HepG2 (cell line): ENCODE data around the gene WNK2. TPM values are rescaled to one million over a fixed set of nuclear protein-coding genes. Genes with fewer than 3 reads are reported as not detected.

ENCODE experiments used
- EEA1 ChIP-seq: sonication (generic); formaldehyde crosslinking; IDR thresholded peaks from 2 replicates; pipeline ENCODE4 v1.5.1; 2020; ENCODE audit warnings: mild to moderate bottlenecking, missing genetic modification reagents, borderline replicate concordance
- IRF9 ChIP-seq: sonication (generic); formaldehyde crosslinking; IDR thresholded peaks from 2 replicates; pipeline ENCODE4 v1.8.0; 2022; ENCODE audit warnings: missing genetic modification reagents, mild to moderate bottlenecking, borderline replicate concordance
- PBX2 ChIP-seq: IDR thresholded peaks from 2 replicates; pipeline ENCODE4 v1.6.1; 2016; ENCODE audit warnings: control low read depth
- RARA ChIP-seq: IDR thresholded peaks from 2 replicates; pipeline ENCODE4 v1.6.1; 2016; ENCODE audit warnings: missing genetic modification reagents, missing compliant biosample characterization
- REL ChIP-seq: sonication (generic); formaldehyde crosslinking; conservative IDR thresholded peaks from 2 replicates; pipeline ENCODE4 v1.8.0; 2022; ENCODE audit warnings: mild to moderate bottlenecking, missing genetic modification reagents, moderate library complexity
- SALL1 ChIP-seq: sonication (generic); formaldehyde crosslinking; IDR thresholded peaks from 2 replicates; pipeline ENCODE4 v1.8.0; 2022; ENCODE audit warnings: mild to moderate bottlenecking, missing genetic modification reagents
- SNRNP70 ChIP-seq: fragments of 200-400 bp; formaldehyde crosslinking; IDR thresholded peaks from 2 replicates; pipeline ENCODE4 v1.6.1; 2017; ENCODE audit warnings: mild to moderate bottlenecking, low read depth, low read length, moderate library complexity
- SP5 ChIP-seq: IDR thresholded peaks from 2 replicates; pipeline ENCODE4 v1.6.1; 2016; ENCODE audit warnings: low read depth, borderline replicate concordance
- ZFX ChIP-seq: sonication (generic); formaldehyde crosslinking; IDR thresholded peaks from 2 replicates; pipeline ENCODE4 v1.4.0; 2020; ENCODE audit warnings: mild to moderate bottlenecking, low read depth, missing genetic modification reagents, moderate library complexity
- ZFY ChIP-seq: sonication (generic); formaldehyde crosslinking; IDR thresholded peaks from 2 replicates; pipeline ENCODE4 v1.4.0; 2020; ENCODE audit warnings: missing genetic modification reagents
- ZMYM3 ChIP-seq: sonication (generic); formaldehyde crosslinking; IDR thresholded peaks from 2 replicates; pipeline ENCODE4 v1.5.1; 2020; ENCODE audit warnings: mild to moderate bottlenecking, missing genetic modification reagents
- ZNF251 ChIP-seq: sonication (generic); formaldehyde crosslinking; IDR thresholded peaks from 2 replicates; pipeline ENCODE4 v1.9.0; 2021; ENCODE audit warnings: mild to moderate bottlenecking, missing genetic modification reagents
- ZNF256 ChIP-seq: sonication (generic); formaldehyde crosslinking; conservative IDR thresholded peaks from 2 replicates; pipeline ENCODE4 v1.4.0; 2020; ENCODE audit warnings: missing genetic modification reagents
- ZNF33B ChIP-seq: sonication (generic); formaldehyde crosslinking; IDR thresholded peaks from 2 replicates; pipeline ENCODE4 v1.5.1; 2020; ENCODE audit warnings: mild to moderate bottlenecking, missing genetic modification reagents
- ZNF343 ChIP-seq: sonication (generic); formaldehyde crosslinking; IDR thresholded peaks from 2 replicates; pipeline ENCODE4 v1.4.0; 2020; ENCODE audit warnings: mild to moderate bottlenecking, missing genetic modification reagents
- ZNF543 ChIP-seq: sonication (generic); formaldehyde crosslinking; IDR thresholded peaks from 2 replicates; pipeline ENCODE4 v1.4.0; 2020; ENCODE audit warnings: mild to moderate bottlenecking, missing genetic modification reagents
- polyA plus RNA-seq, 8 experiments: library from polyadenylated mRNA; depleted of rRNA in 3 of 8; stranded (reverse) in 7 of 8; unstranded in 1 of 8; fragments of >200 nt; fragmentation: Illumina TruSeq in 4 of 8; extraction: Trizol in 4 of 8; gene quantifications; 2 replicates each; pipeline versions ENCODE4 v1.2.1 to v1.2.3, GENCODE V29; 2011 to 2016; ENCODE audit warnings: low read depth in 4 of 8, missing spikeins in 1 of 8, mixed read lengths in 1 of 8; ENCODE audit not compliant: insufficient read depth in 1 of 8
- total RNA-seq, 5 experiments: library from RNA; depleted of rRNA; stranded (reverse); fragments of >200 nt; fragmentation: Illumina TruSeq; extraction: Trizol; gene quantifications; 2 replicates each; pipeline ENCODE4 v1.2.3, GENCODE V29; 2016; ENCODE audit warnings: low read depth in 1 of 5
- TF ChIP-seq, protein P1 (sequence below): sonication (generic); formaldehyde crosslinking; IDR thresholded peaks from 2 replicates; pipeline ENCODE4 v1.5.1; 2020; ENCODE audit warnings: mild to moderate bottlenecking, missing genetic modification reagents, borderline replicate concordance
- TF ChIP-seq, protein P2 (sequence below): sonication (generic); formaldehyde crosslinking; IDR thresholded peaks from 2 replicates; pipeline ENCODE4 v1.4.0; 2020; ENCODE audit warnings: missing genetic modification reagents, mild to moderate bottlenecking, borderline replicate concordance

The WNK2 gene
- total and polyA plus RNA-seq, 2 of the 13 experiments (the other 11 are each of a cell fraction or from before 2014, with no cell fraction given), result 10.5 to 12.0 TPM

- TF ChIP-seq, protein P1, sequence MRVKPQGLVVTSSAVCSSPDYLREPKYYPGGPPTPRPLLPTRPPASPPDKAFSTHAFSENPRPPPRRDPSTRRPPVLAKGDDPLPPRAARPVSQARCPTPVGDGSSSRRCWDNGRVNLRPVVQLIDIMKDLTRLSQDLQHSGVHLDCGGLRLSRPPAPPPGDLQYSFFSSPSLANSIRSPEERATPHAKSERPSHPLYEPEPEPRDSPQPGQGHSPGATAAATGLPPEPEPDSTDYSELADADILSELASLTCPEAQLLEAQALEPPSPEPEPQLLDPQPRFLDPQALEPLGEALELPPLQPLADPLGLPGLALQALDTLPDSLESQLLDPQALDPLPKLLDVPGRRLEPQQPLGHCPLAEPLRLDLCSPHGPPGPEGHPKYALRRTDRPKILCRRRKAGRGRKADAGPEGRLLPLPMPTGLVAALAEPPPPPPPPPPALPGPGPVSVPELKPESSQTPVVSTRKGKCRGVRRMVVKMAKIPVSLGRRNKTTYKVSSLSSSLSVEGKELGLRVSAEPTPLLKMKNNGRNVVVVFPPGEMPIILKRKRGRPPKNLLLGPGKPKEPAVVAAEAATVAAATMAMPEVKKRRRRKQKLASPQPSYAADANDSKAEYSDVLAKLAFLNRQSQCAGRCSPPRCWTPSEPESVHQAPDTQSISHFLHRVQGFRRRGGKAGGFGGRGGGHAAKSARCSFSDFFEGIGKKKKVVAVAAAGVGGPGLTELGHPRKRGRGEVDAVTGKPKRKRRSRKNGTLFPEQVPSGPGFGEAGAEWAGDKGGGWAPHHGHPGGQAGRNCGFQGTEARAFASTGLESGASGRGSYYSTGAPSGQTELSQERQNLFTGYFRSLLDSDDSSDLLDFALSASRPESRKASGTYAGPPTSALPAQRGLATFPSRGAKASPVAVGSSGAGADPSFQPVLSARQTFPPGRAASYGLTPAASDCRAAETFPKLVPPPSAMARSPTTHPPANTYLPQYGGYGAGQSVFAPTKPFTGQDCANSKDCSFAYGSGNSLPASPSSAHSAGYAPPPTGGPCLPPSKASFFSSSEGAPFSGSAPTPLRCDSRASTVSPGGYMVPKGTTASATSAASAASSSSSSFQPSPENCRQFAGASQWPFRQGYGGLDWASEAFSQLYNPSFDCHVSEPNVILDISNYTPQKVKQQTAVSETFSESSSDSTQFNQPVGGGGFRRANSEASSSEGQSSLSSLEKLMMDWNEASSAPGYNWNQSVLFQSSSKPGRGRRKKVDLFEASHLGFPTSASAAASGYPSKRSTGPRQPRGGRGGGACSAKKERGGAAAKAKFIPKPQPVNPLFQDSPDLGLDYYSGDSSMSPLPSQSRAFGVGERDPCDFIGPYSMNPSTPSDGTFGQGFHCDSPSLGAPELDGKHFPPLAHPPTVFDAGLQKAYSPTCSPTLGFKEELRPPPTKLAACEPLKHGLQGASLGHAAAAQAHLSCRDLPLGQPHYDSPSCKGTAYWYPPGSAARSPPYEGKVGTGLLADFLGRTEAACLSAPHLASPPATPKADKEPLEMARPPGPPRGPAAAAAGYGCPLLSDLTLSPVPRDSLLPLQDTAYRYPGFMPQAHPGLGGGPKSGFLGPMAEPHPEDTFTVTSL (CRISPR knock-in tag), result no peak
- TF ChIP-seq RARA (CRISPR knock-in tag), result no peak
- no peak for TF ChIP-seq ZNF256 (CRISPR knock-in tag)
- TF ChIP-seq, protein P2, sequence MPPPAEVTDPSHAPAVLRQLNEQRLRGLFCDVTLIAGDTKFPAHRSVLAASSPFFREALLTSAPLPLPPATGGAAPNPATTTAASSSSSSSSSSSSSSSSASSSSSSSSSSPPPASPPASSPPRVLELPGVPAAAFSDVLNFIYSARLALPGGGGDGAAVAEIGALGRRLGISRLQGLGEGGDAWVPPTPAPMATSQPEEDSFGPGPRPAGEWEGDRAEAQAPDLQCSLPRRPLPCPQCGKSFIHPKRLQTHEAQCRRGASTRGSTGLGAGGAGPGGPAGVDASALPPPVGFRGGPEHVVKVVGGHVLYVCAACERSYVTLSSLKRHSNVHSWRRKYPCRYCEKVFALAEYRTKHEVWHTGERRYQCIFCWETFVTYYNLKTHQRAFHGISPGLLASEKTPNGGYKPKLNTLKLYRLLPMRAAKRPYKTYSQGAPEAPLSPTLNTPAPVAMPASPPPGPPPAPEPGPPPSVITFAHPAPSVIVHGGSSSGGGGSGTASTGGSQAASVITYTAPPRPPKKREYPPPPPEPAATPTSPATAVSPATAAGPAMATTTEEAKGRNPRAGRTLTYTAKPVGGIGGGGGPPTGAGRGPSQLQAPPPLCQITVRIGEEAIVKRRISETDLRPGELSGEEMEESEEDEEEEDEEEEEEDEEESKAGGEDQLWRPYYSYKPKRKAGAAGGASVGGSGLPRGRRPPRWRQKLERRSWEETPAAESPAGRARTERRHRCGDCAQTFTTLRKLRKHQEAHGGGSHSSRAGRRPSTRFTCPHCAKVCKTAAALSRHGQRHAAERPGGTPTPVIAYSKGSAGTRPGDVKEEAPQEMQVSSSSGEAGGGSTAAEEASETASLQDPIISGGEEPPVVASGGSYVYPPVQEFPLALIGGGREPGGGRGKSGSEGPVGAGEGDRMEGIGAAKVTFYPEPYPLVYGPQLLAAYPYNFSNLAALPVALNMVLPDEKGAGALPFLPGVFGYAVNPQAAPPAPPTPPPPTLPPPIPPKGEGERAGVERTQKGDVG (CRISPR knock-in tag), result no peak
- no peak for TF ChIP-seq ZNF33B
- no peak for TF ChIP-seq IRF9 (CRISPR knock-in tag)
- no peak for TF ChIP-seq ZNF543 (CRISPR knock-in tag)
- peak; percentile 64; the same call in 1 of the 2 replicates for TF ChIP-seq ZFX (CRISPR knock-in tag)
- no peak for TF ChIP-seq REL (CRISPR knock-in tag)
- TF ChIP-seq EEA1 (CRISPR knock-in tag), result peak; percentile 26; the same call in 1 of the 2 replicates
- TF ChIP-seq ZNF343 (CRISPR knock-in tag), result no peak
- TF ChIP-seq ZNF251 (CRISPR knock-in tag), result no peak
- TF ChIP-seq SALL1 (CRISPR knock-in tag), result peak; percentile 31; the same call in 1 of the 2 replicates
- 0 out of 2 replicates have a peak, but pooled peaks have one; percentile 3 for TF ChIP-seq ZMYM3 (CRISPR knock-in tag)
- no peak for TF ChIP-seq PBX2
- no peak for TF ChIP-seq SP5 (CRISPR knock-in tag)
- no peak for TF ChIP-seq SNRNP70
- TF ChIP-seq ZFY (CRISPR knock-in tag), result peak; percentile 57; the same call in 1 of the 2 replicates
Measured at GRCh38 chr9:93183663-93184431, at the start of gene WNK2 (continued).
